ENCODE results near the gene LANCL2. TPM values are rescaled to one million over a fixed set of nuclear protein-coding genes. Genes with fewer than 3 reads are reported as not detected.

Gene LANCL2
- total RNA-seq, 1 experiment from 2014 or later, result 26.4 TPM

GRCh38 chr7:55325371-55325792, 39.8 kb upstream of the LANCL2 start:
- no peaks in the 10 kb centered on the region for H3K79me2 ChIP-seq (ENCODE audit: insufficient read depth, low read length)
- no peak overlapping the region for H2BK120ac ChIP-seq (ENCODE audit: low read depth, low read length, poor library complexity, severe bottlenecking)
- H4K20me1 ChIP-seq (ENCODE audit: control insufficient read depth, insufficient read depth, insufficient read length), result no peaks in the 10 kb centered on the region
- Mint-ChIP-seq H3K4me1 (no peaks in the 10 kb centered on the region), H3K27me3 (ENCODE audit: low read depth) (no peaks in the 10 kb centered on the region; the same call in 1 of the 2 replicates), H3K4me3 (no peak overlapping the region), H3K36me3 (ENCODE audit: insufficient read depth in 1 of 3, low read depth in 3 of 3) (no peaks in the 10 kb centered on the region), H3K9me3 (peaks cover 8 to 10% of the 10 kb centered on the region in 2 experiments; a peak in 4 of 5 replicates), H3K27ac (no peak overlapping the region)
- H3K23ac ChIP-seq (ENCODE audit: insufficient read length, low read depth, low read length), result no peak overlapping the region
- no peak for DNase-seq
- H4K91ac ChIP-seq (ENCODE audit: insufficient read length, low read depth, low read length), result no peak overlapping the region
- no peak overlapping the region for H3K27ac ChIP-seq (ENCODE audit: insufficient read length, low read depth, low read length)
- H3K23me2 ChIP-seq (ENCODE audit: insufficient read length, low read depth, low read length, poor library complexity, severe bottlenecking), result no peaks in the 10 kb centered on the region
- H3K9me3 ChIP-seq (ENCODE audit: control insufficient read depth, low read depth, low read length), result no peaks in the 10 kb centered on the region
- no peaks in the 10 kb centered on the region for H3K27me3 ChIP-seq (ENCODE audit: insufficient read depth, low read length)
- no peak overlapping the region for H2BK5ac ChIP-seq (ENCODE audit: insufficient read length, low read length)
- no peak overlapping the region for H2AFZ ChIP-seq (ENCODE audit: low read length)
- H3T11ph ChIP-seq (ENCODE audit: low read length), result no peak overlapping the region
- H2BK20ac ChIP-seq (ENCODE audit: low read depth, low read length, poor library complexity, severe bottlenecking), result no peak overlapping the region
- no peak overlapping the region for H3K4me2 ChIP-seq (ENCODE audit: insufficient read depth, insufficient read length, low read length)
- no peak overlapping the region for H3K18ac ChIP-seq (ENCODE audit: insufficient read length, low read depth, low read length)
- H2BK15ac ChIP-seq (ENCODE audit: low read depth, low read length), result no peak overlapping the region
- no peak overlapping the region for H3K56ac ChIP-seq (ENCODE audit: insufficient read length, low read depth, low read length)
- H3K4me1 ChIP-seq (ENCODE audit: insufficient read depth, low read length), result no peaks in the 10 kb centered on the region
- no peak overlapping the region for H2AK5ac ChIP-seq (ENCODE audit: insufficient read length, low read length)
- H3K79me1 ChIP-seq (ENCODE audit: insufficient read depth, low read depth, low read length, poor library complexity, severe bottlenecking), result no peaks in the 10 kb centered on the region
- H3K9ac ChIP-seq (ENCODE audit: extremely low read depth, insufficient read length, low read length), result no peak overlapping the region
- no peak overlapping the region for H3K4ac ChIP-seq (ENCODE audit: low read depth, low read length)
- no peak overlapping the region for H2BK12ac ChIP-seq (ENCODE audit: insufficient read length, low read depth, low read length)
- no CpG with 5 or more reads among the region's 5 CpGs for WGBS (ENCODE audit: extremely low coverage, insufficient read length, low lambda C conversion rate)
- TF ChIP-seq CTCF (conservative IDR thresholded peaks at IDR 0.05), result no peak
- H3K14ac ChIP-seq (ENCODE audit: insufficient read depth, low read length), result no peak overlapping the region
- no peak overlapping the region for H4K5ac ChIP-seq (ENCODE audit: insufficient read length, low read depth, low read length)
- no peak overlapping the region for H4K8ac ChIP-seq (replicated peaks; ENCODE audit: insufficient read length, low read depth, low read length)

Data from H9 (cell line).